Vagina (tissue), 2 donors: ENCODE data around the gene NFKBIA.

ENCODE experiments used
- CTCF ChIP-seq, 3 experiments: fragments of 450-650 bp in 2 of 3; fragments of 200-600 bp in 1 of 3; sonication (generic) in 1 of 3; IDR thresholded peaks; one replicate each; pipeline ENCODE4 v1.5.1; 2017 to 2019; ENCODE audit warnings: antibody characterized with exemption in 3 of 3, mild to moderate bottlenecking in 2 of 3, moderate library complexity in 2 of 3
- POLR2A ChIP-seq, 2 donors: fragments of 450-650 bp; IDR thresholded peaks; one replicate each; pipeline ENCODE4 v1.6.1; 2017; ENCODE audit warnings: antibody characterized with exemption in 2 of 2, mild to moderate bottlenecking in 2 of 2, moderate library complexity in 2 of 2
- POLR2AphosphoS5 ChIP-seq, 2 donors: sonication (generic); formaldehyde crosslinking; IDR thresholded peaks; one replicate each; pipeline ENCODE4 v1.9.0; 2017; ENCODE audit warnings: antibody characterized with exemption in 2 of 2, mild to moderate bottlenecking in 2 of 2, low read depth in 1 of 2; ENCODE audit not compliant: insufficient read depth in 1 of 2

- TF ChIP-seq CTCF (IDR thresholded peaks at IDR 0.05) (no peak), POLR2A (IDR thresholded peaks at IDR 0.05) (no peak), POLR2AphosphoS5 (IDR thresholded peaks at IDR 0.05; ENCODE audit: insufficient read depth in 1 of 2, low read depth in 1 of 2) (no peak)
Observed at GRCh38 chr14:35435177-35435576, 30.6 kb upstream of the NFKBIA start.
